Calu3 (cell line): Measurements from ENCODE around the gene DLAT. TPM values are rescaled to one million over a fixed set of nuclear protein-coding genes. Genes with fewer than 3 reads are reported as not detected.

Source experiments
- BruUV-seq: library from RNA; stranded (reverse); fragments of 400-500 nt; replicated peaks from 2 replicates; lab custom pipeline; 2021; lab: Mats Ljungman, UMichigan
- CTCF ChIA-PET: fragments of 300-600 bp; sonication (Branson Sonifier 250); formaldehyde crosslinking; loops from one replicate; lab custom pipeline; 2022; ENCODE audit warnings: antibody characterized with exemption; lab: Charles Lee
- DNase-seq: peaks from one replicate; pipeline ENCODE4 v3.0.0; 2022
- H3K27ac Mint-ChIP-seq: one replicate; pipeline ENCODE4 v1.8.0; 2022; ENCODE audit warnings: mixed read lengths; ENCODE audit not compliant: unreplicated experiment
- H3K27me3 Mint-ChIP-seq: one replicate; pipeline ENCODE4 v1.8.0; 2022; ENCODE audit warnings: mixed read lengths; ENCODE audit not compliant: unreplicated experiment
- H3K36me3 Mint-ChIP-seq: one replicate; pipeline ENCODE4 v1.8.0; 2022; ENCODE audit warnings: mild to moderate bottlenecking, moderate library complexity, mixed read lengths; ENCODE audit not compliant: insufficient read depth, unreplicated experiment
- H3K4me1 Mint-ChIP-seq: one replicate; pipeline ENCODE4 v1.8.0; 2022; ENCODE audit warnings: mild to moderate bottlenecking, low read depth, mixed read lengths; ENCODE audit not compliant: unreplicated experiment
- H3K4me3 Mint-ChIP-seq: one replicate; pipeline ENCODE4 v1.8.0; 2022; ENCODE audit warnings: mild to moderate bottlenecking, low read depth, moderate library complexity, mixed read lengths; ENCODE audit not compliant: unreplicated experiment
- H3K9me3 Mint-ChIP-seq: one replicate; pipeline ENCODE4 v1.8.0; 2022; ENCODE audit warnings: low read depth, mixed read lengths; ENCODE audit not compliant: unreplicated experiment
- intact Hi-C: fragments of 100-400 bp; cut with micrococcal nuclease; formaldehyde crosslinking; loops from one replicate; pipeline ENCODE4 v1.10.0; 2022; ENCODE audit not compliant: unreplicated experiment
- total RNA-seq: library from RNA; stranded (reverse); gene quantifications from 2 replicates; pipeline ENCODE4 v1.2.3, GENCODE V29; 2022
- TF ChIP-seq, protein P1 (sequence below): fragments of 200-600 bp; IDR thresholded peaks from one replicate; pipeline ENCODE4 v1.8.0; 2022; ENCODE audit warnings: antibody characterized with exemption; ENCODE audit not compliant: unreplicated experiment

DLAT gene
- total RNA-seq, 1 experiment from 2014 or later = 27.4 TPM

DNA sequence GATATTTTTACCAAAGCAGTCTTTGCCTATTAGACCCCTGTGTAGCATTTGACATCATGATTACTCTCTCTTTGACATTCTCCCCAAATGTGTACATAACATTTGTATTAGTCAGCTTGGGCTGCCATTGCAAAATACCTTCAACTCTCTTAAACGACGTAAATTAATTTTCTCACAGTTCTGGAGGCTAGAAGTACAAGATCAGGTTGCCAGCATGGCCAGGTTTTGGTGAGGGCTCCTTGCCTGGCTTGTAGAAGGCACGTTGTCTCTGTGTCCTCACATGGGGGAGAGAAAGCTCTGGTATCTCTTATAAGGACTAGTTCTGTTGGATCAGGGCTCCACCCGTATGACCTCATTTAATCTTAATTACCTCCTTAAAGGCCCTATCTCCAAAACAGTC lies 12.3 kb upstream of the DLAT start:
- Mint-ChIP-seq H3K27ac (no peak overlapping the region), H3K4me3 (no peak overlapping the region), H3K4me1 (peaks cover 8% of the 10 kb centered on the region), H3K9me3 (peaks cover 7% of the 10 kb centered on the region), H3K36me3 (no peaks in the 10 kb centered on the region), H3K27me3 (peaks cover 16% of the 10 kb centered on the region)
- BruUV-seq = no TSS peak
- intact Hi-C loops = no loop called here
- CTCF ChIA-PET = no interaction called here
- TF ChIP-seq, protein P1, sequence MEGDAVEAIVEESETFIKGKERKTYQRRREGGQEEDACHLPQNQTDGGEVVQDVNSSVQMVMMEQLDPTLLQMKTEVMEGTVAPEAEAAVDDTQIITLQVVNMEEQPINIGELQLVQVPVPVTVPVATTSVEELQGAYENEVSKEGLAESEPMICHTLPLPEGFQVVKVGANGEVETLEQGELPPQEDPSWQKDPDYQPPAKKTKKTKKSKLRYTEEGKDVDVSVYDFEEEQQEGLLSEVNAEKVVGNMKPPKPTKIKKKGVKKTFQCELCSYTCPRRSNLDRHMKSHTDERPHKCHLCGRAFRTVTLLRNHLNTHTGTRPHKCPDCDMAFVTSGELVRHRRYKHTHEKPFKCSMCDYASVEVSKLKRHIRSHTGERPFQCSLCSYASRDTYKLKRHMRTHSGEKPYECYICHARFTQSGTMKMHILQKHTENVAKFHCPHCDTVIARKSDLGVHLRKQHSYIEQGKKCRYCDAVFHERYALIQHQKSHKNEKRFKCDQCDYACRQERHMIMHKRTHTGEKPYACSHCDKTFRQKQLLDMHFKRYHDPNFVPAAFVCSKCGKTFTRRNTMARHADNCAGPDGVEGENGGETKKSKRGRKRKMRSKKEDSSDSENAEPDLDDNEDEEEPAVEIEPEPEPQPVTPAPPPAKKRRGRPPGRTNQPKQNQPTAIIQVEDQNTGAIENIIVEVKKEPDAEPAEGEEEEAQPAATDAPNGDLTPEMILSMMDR = no peak
- no peak for DNase-seq

DNA sequence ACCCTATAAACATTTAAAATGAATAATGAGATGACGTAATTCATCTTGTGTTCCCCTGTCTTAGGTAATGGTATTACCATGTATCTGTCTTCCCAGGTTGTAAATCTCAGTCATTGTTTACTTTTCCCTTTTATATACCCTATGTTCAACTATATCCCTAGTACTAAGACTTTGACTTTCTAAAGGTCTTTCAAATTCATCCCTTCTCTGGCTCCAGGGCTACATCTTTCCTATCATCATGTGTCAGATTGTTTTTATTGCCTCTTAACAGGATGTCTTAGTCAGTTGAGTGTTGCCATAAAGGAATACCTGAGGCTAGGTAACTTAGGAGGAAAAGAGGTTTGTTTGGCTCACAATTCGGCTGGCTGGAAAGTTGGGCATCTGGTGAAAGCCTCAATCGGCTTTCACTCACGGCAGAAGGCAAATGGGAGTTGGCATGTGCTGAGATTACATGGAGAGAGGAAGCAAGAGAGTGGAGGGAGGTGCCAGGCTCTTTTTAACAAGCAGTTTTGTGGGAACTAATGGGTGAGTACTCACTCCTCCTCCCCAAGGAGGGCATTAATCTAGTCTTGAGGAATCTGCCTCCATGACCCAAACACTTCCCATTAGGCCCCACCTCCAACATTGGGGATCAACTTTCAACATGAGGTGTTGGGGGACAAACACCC lies 11.6 kb upstream of the DLAT start:
- H3K27me3 Mint-ChIP-seq = peaks cover 9% of the 10 kb centered on the region
- no peak overlapping the region for H3K4me3 Mint-ChIP-seq
- H3K4me1 Mint-ChIP-seq = peaks cover 8% of the 10 kb centered on the region
- DNase-seq = no peak
- TF ChIP-seq, protein P1 = no peak
- no TSS peak for BruUV-seq
- CTCF ChIA-PET = no interaction called here
- no peaks in the 10 kb centered on the region for H3K36me3 Mint-ChIP-seq
- intact Hi-C loops = no loop called here
- H3K27ac Mint-ChIP-seq = no peak overlapping the region
- peaks cover 5% of the 10 kb centered on the region for H3K9me3 Mint-ChIP-seq

DNA sequence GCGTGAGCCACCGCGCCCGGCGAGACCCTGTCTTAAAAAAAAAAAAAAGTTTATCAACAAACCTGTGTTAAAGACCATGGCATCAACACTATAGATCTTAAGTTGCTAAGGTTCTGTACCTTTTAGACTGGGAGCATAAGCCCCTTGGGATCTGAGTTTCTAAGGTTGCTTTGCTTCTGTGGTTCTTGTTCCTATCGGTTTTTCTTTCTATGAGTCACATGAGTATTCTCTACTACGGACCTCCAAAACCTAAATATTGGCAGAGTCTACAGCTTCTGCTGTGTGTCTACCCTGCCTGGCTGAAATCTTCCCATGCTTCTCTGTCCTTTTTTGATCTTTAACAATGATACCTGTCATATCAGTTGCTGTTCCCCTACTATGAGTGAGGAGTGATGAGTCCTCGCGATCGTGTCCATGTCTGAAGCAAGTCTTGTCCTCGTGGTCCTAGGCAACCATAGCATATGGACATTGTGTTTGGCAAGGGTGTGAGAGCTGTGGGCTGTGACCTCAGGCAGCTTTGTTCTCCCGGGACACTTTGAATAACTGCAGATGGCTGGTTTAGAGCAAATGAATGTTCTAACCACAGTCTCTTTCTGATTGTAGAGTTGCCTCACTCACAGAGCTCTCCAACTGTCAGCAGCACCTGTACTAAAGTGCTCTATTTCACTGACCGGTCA lies 9.0 kb upstream of the DLAT start:
- H3K9me3 Mint-ChIP-seq = no peaks in the 10 kb centered on the region
- peaks cover 8% of the 10 kb centered on the region for H3K4me1 Mint-ChIP-seq
- intact Hi-C loops = no loop called here
- no peaks in the 10 kb centered on the region for H3K36me3 Mint-ChIP-seq
- CTCF ChIA-PET = no interaction called here
- BruUV-seq = no TSS peak
- H3K27ac Mint-ChIP-seq = no peak overlapping the region
- no peak overlapping the region for H3K4me3 Mint-ChIP-seq
- TF ChIP-seq, protein P1 = no peak
- no peaks in the 10 kb centered on the region for H3K27me3 Mint-ChIP-seq
- no peak for DNase-seq

DNA sequence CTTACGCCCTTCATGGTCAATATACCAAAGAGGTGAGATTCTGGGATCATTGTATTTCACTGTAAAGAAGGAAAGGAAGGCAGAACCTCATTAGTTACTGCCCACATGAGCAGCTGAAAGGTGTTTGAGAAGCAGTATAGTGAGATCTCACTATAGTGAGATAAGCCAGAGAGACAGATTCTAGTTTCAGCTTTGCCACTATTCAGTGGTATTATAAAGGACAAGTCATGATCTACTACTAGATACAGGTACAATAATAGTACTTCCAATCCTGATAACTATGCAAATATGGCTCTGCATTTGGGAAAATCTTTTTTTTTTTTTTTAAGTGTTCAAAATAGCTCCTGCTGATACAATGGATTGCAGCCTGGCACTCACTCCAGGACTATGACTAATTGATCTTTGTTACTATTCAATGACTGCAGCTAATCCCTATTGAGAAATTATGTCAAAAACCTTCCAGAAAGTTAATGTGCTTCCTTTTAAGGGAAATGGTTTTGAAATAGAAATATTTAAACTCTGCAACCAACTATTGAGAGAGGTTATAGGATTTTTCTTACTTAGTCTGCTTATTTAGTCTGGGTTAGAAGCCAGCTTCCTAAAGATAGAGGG lies 8.3 kb upstream of the DLAT start:
- no TSS peak for BruUV-seq
- H3K4me3 Mint-ChIP-seq = no peak overlapping the region
- H3K27ac Mint-ChIP-seq = no peak overlapping the region
- H3K36me3 Mint-ChIP-seq = no peaks in the 10 kb centered on the region
- H3K27me3 Mint-ChIP-seq = no peaks in the 10 kb centered on the region
- H3K4me1 Mint-ChIP-seq = peaks cover 8% of the 10 kb centered on the region
- intact Hi-C loops = no loop called here
- H3K9me3 Mint-ChIP-seq = no peaks in the 10 kb centered on the region
- CTCF ChIA-PET = no interaction called here
- no peak for DNase-seq
- TF ChIP-seq, protein P1 = no peak
